ENCODE measurements around the gene HPS1. TPM values are rescaled to one million over a fixed set of nuclear protein-coding genes. Genes with fewer than 3 reads are reported as not detected.
A peak's percentile ranks its signal among the peaks of the same experiment; 100 is the strongest.

Gene HPS1
- total and polyA plus RNA-seq, 11 donors: 20.9 to 61.4 (median 38.5) TPM

DNA sequence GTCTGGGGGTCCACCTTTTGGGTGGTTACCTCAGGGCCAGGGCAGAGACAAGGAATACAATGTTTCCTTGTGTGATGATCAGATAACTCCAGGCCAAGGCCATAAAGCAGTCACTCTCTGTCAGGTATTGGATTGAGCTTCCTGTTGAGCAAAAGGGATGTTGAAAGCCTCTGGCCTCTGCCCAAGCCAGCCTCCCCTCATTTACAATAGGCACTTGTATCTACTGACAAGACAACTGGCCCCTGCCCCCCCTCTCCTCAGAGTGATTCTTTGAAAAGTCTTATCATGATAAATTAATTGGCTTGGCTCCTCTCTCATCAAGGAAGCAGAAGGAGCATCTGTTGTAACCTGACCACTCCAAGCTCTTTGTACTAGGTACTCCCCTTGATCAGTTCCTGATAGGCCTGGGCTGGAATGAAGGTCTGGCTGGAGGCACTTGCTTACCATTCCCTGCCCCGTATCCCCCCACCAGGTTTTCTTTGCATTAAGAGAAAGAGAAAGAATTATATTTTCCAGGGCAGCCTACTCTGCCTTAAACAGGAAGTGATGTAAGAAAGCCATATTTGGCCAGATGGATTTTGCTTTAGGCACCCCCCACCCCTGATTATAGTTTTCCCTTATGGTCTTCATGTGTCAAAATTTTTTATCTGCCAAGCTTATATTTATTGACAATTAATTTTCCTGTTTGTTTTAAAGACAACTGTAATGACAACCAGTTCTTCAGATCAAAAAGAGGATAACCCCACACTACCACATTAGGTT lies 42.1 kb upstream of the HPS1 start:
- no peak for ATAC-seq
- Histone ChIP-seq H3K36me3 (no peaks in the 10 kb centered on the region), H3K27me3 (peaks cover 0 to 7% (median 0%) of the 10 kb centered on the region in 9 donors), H3K9me3 (peaks cover 0 to 6% (median 0%) of the 10 kb centered on the region in 12 donors), H3K27ac (no peak overlapping the region), H3K4me1 (no peaks in the 10 kb centered on the region), H3K4me3 (no peak overlapping the region)
- intact Hi-C loops (cut with DNase I): no loop called here
- TF ChIP-seq POLR2A (IDR thresholded peaks at IDR 0.05) (no peak), CTCF (IDR thresholded peaks at IDR 0.05) (no peak)
- DNase-seq: no peak
- 58 to 81% (median 73%) methylated on average over 1 of the region's 1 CpG for WGBS, 4 donors

GRCh38 chr10:98487649-98488048 lies 40.9 kb upstream of the HPS1 start:
- Histone ChIP-seq H3K36me3 (no peaks in the 10 kb centered on the region), H3K9me3 (peaks cover 0 to 8% (median 0%) of the 10 kb centered on the region in 12 donors), H3K4me1 (no peaks in the 10 kb centered on the region), H3K27me3 (peaks cover 0 to 7% (median 0%) of the 10 kb centered on the region in 9 donors), H3K4me3 (no peak overlapping the region), H3K27ac (no peak overlapping the region)
- TF ChIP-seq POLR2A (IDR thresholded peaks at IDR 0.05): no peak
- no peak for TF ChIP-seq CTCF (IDR thresholded peaks at IDR 0.05)
- no peak for ATAC-seq
- no peak for DNase-seq
- intact Hi-C loops (cut with DNase I): no loop called here
- WGBS, 4 donors: 86 to 89% (median 87%) methylated on average over 3 of the region's 3 CpGs

DNA sequence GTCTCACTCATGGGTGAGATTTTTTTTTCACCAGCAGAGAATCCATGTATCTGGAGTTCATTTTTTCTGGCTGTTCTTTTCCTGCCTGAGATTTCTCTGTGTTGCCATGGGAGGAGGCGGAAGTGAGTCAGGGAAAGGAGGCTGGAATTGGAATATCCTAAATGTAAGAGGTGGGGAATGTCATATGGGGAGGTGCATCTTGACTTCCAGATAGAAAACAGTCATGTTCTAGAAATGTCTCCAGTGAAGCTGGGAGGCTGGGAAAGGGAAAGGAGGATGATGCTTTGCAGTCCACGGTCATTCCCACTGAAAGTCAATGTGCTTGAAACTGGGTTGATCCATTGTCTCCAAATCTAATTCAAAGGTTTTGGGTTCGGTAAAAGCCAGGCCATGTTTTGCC lies 39.7 kb upstream of the HPS1 start:
- H3K27ac ChIP-seq: no peak overlapping the region
- peak in 1 of 4 donors; percentile 45 for ATAC-seq
- WGBS, 4 donors: 74 to 92% (median 85%) methylated on average over 3 of the region's 3 CpGs

More for the DNA sequence above, 39.7 kb upstream of the HPS1 start:
- intact Hi-C loops (cut with DNase I): no loop called here
- no peaks in the 10 kb centered on the region for H3K36me3 ChIP-seq
- peaks cover 0 to 8% (median 0%) of the 10 kb centered on the region in 12 donors for H3K9me3 ChIP-seq
- H3K27me3 ChIP-seq: peaks cover 0 to 7% (median 0%) of the 10 kb centered on the region in 9 donors
- no peaks in the 10 kb centered on the region for H3K4me1 ChIP-seq
- TF ChIP-seq CTCF (IDR thresholded peaks at IDR 0.05) (no peak), POLR2A (IDR thresholded peaks at IDR 0.05) (no peak)
- no peak overlapping the region for H3K4me3 ChIP-seq
- no peak for DNase-seq

Measured in heart left ventricle (tissue), 16 donors.